ENCODE data around the gene PFKFB1.

The PFKFB1 gene

DNA sequence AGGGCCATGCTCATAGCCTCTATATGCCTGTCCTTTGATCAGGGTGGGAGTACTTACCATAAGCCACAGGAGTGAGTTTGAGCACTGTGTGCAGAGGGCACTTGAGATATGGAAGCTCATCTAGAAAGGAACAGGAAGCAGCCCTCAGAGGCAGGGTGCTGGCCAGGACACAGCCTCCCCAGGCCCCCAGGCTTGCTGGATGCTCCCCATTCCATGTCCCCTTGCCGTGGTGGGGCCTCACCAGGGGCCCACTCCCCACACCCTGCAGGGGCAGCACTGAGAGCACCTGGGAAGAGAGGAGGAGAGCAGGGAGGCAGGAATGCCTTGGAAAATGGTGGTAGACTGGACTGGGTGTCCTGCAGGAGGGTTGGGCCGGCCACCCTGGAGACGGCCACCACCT lies 59.1 kb downstream of the PFKFB1 start:
- TF ChIP-seq, protein P1, sequence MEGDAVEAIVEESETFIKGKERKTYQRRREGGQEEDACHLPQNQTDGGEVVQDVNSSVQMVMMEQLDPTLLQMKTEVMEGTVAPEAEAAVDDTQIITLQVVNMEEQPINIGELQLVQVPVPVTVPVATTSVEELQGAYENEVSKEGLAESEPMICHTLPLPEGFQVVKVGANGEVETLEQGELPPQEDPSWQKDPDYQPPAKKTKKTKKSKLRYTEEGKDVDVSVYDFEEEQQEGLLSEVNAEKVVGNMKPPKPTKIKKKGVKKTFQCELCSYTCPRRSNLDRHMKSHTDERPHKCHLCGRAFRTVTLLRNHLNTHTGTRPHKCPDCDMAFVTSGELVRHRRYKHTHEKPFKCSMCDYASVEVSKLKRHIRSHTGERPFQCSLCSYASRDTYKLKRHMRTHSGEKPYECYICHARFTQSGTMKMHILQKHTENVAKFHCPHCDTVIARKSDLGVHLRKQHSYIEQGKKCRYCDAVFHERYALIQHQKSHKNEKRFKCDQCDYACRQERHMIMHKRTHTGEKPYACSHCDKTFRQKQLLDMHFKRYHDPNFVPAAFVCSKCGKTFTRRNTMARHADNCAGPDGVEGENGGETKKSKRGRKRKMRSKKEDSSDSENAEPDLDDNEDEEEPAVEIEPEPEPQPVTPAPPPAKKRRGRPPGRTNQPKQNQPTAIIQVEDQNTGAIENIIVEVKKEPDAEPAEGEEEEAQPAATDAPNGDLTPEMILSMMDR (IDR thresholded peaks at IDR 0.05) = no peak
- no peak for DNase-seq (ENCODE audit: low spot score)
- Histone ChIP-seq H3K27ac (no peak overlapping the region), H3K4me3 (no peak overlapping the region)

- DNase-seq (ENCODE audit: low spot score) = no peak
- TF ChIP-seq, protein P1 (IDR thresholded peaks at IDR 0.05) = no peak
- H3K4me3 ChIP-seq = no peak overlapping the region
- H3K27ac ChIP-seq = no peak overlapping the region
Observed at GRCh38 chrX:54934058-54934457, 59.9 kb downstream of the PFKFB1 start.

- H3K27ac ChIP-seq = no peak overlapping the region
- no peak for DNase-seq (ENCODE audit: low spot score)
- TF ChIP-seq, protein P1 (IDR thresholded peaks at IDR 0.05) = no peak
- H3K4me3 ChIP-seq = no peak overlapping the region
Observed at GRCh38 chrX:54933150-54933826, 60.7 kb downstream of the PFKFB1 start.

DNA sequence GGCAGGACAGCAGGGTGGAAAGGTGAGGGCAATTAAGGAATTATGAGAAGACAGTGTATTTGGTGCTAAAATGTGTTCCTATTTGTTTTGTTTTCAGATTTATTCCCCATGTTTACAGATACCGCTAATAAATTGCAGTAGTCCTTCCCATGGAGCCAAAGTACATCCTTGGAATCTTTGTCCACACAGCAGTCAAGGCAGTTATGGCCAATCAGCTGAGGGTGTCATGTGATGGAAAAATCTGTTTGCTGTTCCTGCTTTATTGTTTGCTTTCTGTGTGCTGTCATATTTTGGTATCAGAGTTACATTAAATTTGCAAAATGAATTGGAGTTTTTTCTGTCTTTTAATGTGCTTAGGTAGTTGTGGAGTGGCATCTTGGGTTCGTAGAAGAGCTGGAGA lies 62.9 kb downstream of the PFKFB1 start:
- TF ChIP-seq, protein P1 (IDR thresholded peaks at IDR 0.05) = no peak
- H3K27ac ChIP-seq = no peak overlapping the region
- DNase-seq (ENCODE audit: low spot score) = no peak
- H3K4me3 ChIP-seq = no peak overlapping the region

DNA sequence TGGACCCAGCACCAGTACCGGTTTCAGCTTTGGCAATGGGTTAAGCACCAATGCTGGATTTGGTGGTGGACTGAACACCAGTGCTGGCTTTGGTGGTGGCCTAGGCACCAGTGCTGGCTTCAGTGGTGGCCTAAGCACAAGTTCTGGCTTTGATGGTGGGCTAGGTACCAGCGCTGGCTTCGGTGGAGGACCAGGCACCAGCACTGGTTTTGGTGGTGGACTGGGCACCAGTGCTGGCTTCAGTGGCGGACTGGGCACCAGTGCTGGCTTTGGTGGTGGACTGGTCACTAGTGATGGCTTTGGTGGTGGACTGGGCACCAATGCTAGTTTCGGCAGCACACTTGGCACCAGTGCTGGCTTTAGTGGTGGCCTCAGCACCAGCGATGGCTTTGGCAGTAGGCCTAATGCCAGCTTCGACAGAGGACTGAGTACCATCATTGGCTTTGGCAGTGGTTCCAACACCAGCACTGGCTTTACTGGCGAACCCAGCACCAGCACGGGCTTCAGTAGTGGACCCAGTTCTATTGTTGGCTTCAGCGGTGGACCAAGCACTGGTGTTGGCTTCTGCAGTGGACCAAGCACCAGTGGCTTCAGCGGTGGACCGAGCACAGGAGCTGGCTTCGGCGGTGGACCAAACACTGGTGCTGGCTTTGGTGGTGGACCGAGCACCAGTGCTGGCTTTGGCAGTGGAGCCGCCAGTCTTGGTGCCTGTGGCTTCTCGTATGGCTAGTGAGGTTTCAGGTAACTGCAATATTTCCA lies 63.5 kb downstream of the PFKFB1 start:
- Histone ChIP-seq H3K4me3 (no peak overlapping the region), H3K27ac (no peak overlapping the region)
- TF ChIP-seq, protein P1 (IDR thresholded peaks at IDR 0.05) = no peak
- no peak for DNase-seq (ENCODE audit: low spot score)

DNA sequence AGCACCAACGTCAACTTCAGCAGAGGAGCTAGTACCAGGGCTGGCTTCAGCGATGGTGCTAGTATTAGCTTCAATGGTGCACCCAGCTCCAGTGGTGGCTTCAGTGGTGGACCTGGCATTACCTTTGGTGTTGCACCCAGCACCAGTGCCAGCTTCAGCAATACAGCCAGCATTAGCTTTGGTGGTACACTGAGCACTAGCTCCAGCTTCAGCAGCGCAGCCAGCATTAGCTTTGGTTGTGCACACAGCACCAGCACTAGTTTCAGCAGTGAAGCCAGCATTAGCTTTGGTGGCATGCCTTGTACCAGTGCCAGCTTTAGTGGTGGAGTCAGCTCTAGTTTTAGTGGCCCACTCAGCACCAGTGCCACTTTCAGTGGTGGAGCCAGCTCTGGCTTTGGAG lies 65.1 kb downstream of the PFKFB1 start:
- Histone ChIP-seq H3K4me3 (no peak overlapping the region), H3K27ac (no peak overlapping the region)
- no peak for DNase-seq (ENCODE audit: low spot score)
- TF ChIP-seq, protein P1 (IDR thresholded peaks at IDR 0.05) = no peak

GRCh38 chrX:54926978-54927377 lies 67.0 kb downstream of the PFKFB1 start:
- no peak overlapping the region for H3K4me3 ChIP-seq
- TF ChIP-seq, protein P1 (IDR thresholded peaks at IDR 0.05) = no peak
- H3K27ac ChIP-seq = no peak overlapping the region
- DNase-seq (ENCODE audit: low spot score) = no peak

Measured in coronary artery (tissue), 2 donors.